HepG2 (cell line): ENCODE measurements around the gene ATP2B2. TPM values are rescaled to one million over a fixed set of nuclear protein-coding genes. Genes with fewer than 3 reads are reported as not detected.
A peak's percentile ranks its signal among the peaks of the same experiment; 100 is the strongest.

Experiments used
- ATAC-seq: fragments of 200-7000 bp; cut with Tn5 transposase; 3 replicates; pipeline ENCODE4 v1.9.1; 2020; ENCODE audit warnings: mild to moderate bottlenecking, moderate library complexity
- BruUV-seq: library from RNA; stranded (reverse); fragments of 400-500 nt; replicated peaks from 2 replicates; lab custom pipeline; 2021; lab: Mats Ljungman, UMichigan
- CTCF ChIA-PET: fragments of 300-600 bp; formaldehyde crosslinking; extraction: SDS; loops from one replicate; lab custom pipeline; 2021; ENCODE audit warnings: low total read pairs, inconsistent platforms, low intra/inter-chr PET ratio; lab: Yijun Ruan, JAX
- POLR2A ChIA-PET: fragments of 350-600 bp; sonication (Branson Sonifier 250); formaldehyde crosslinking; loops from one replicate; lab custom pipeline; 2020; ENCODE audit warnings: antibody characterized with exemption, inconsistent platforms; lab: Yijun Ruan, JAX
- DNase-seq: peaks from one replicate; pipeline ENCODE4 v3.0.0-alpha.2; 2015; ENCODE audit warnings: low spot score
- FAIRE-seq: peaks from 3 replicates; lab custom pipeline; 2011; peaks lifted over from hg19 to GRCh38; lab: Jason Lieb, UNC
- H2AFZ ChIP-seq: one replicate; pipeline ENCODE4 v1.6.1; 2011; ENCODE audit warnings: low read length, inconsistent platforms
- H3K27ac ChIP-seq: fragments of 300-600 bp; 3 replicates; pipeline ENCODE4 v1.8.0; 2011; ENCODE audit warnings: mixed run types, mild to moderate bottlenecking, mixed read lengths, low read length, inconsistent platforms; ENCODE audit not compliant: insufficient read depth; ENCODE audit errors: extremely low read length
- H3K27me3 ChIP-seq, 2 experiments: fragments of 200-600 bp in 1 of 2; 2 replicates in 1 of 2; 3 replicates in 1 of 2; pipeline versions ENCODE4 v1.6.0 to v1.8.0; 2011; ENCODE audit warnings: low read length in 2 of 2, mild to moderate bottlenecking in 2 of 2, moderate library complexity in 2 of 2, inconsistent platforms in 1 of 2; ENCODE audit not compliant: insufficient read depth in 2 of 2, control insufficient read depth in 1 of 2
- H3K36me3 ChIP-seq, 2 experiments: fragments of 200-600 bp in 1 of 2; replicated peaks in 1 of 2; 2 replicates in 1 of 2; 3 replicates in 1 of 2; pipeline versions ENCODE4 v1.5.1 to v1.8.0; 2011; ENCODE audit warnings: low read length in 2 of 2, inconsistent platforms in 1 of 2; ENCODE audit not compliant: insufficient read depth in 2 of 2, control insufficient read depth in 1 of 2
- H3K4me1 ChIP-seq: 2 replicates; pipeline ENCODE4 v1.5.1; 2012; ENCODE audit warnings: low read length, inconsistent platforms; ENCODE audit not compliant: insufficient read depth
- H3K4me2 ChIP-seq: 2 replicates; pipeline ENCODE4 v1.6.0; 2011; ENCODE audit warnings: low read depth, low read length, inconsistent platforms
- H3K4me3 ChIP-seq, 3 experiments: fragments of 200-600 bp in 1 of 3; sonication (generic), shearing (Covaris generic) in 1 of 3; replicated peaks in 1 of 3; 2 replicates each; pipeline ENCODE4 v1.5.1; 2011 to 2016; ENCODE audit warnings: low read length in 3 of 3, inconsistent platforms in 2 of 3, low read depth in 2 of 3, mild to moderate bottlenecking in 2 of 3, control low read depth in 1 of 3, mixed read lengths in 1 of 3; ENCODE audit not compliant: insufficient read depth in 1 of 3
- H3K79me2 ChIP-seq: one replicate; pipeline ENCODE4 v1.6.1; 2011; ENCODE audit warnings: low read length, inconsistent platforms; ENCODE audit not compliant: insufficient read depth
- H3K9ac ChIP-seq: 2 replicates; pipeline ENCODE4 v1.6.0; 2011; ENCODE audit warnings: mild to moderate bottlenecking, low read depth, low read length, inconsistent platforms; ENCODE audit not compliant: insufficient read depth
- H3K9me3 ChIP-seq: 2 replicates; pipeline ENCODE4 v1.5.1; 2012; ENCODE audit warnings: mild to moderate bottlenecking, low read length
- H4K20me1 ChIP-seq: 2 replicates; pipeline ENCODE4 v1.6.0; 2011; ENCODE audit warnings: inconsistent platforms, mild to moderate bottlenecking, low read length, moderate library complexity; ENCODE audit not compliant: insufficient read depth
- CAMTA2 ChIP-seq: sonication (generic); formaldehyde crosslinking; IDR thresholded peaks from 2 replicates; pipeline ENCODE4 v1.4.0; 2020; ENCODE audit warnings: mild to moderate bottlenecking, missing genetic modification reagents, borderline replicate concordance
- CBFB ChIP-seq: sonication (generic); formaldehyde crosslinking; IDR thresholded peaks from 2 replicates; pipeline ENCODE4 v1.4.0; 2020; ENCODE audit warnings: missing genetic modification reagents
- GATA4 ChIP-seq: sonication (generic); IDR thresholded peaks from 2 replicates; pipeline ENCODE4 v1.6.1; 2016; ENCODE audit warnings: antibody characterized with exemption, low read depth, borderline replicate concordance
- HMG20A ChIP-seq: IDR thresholded peaks from 2 replicates; pipeline ENCODE4 v1.6.1; 2016; ENCODE audit warnings: borderline replicate concordance
- HMG20B ChIP-seq: conservative IDR thresholded peaks from 2 replicates; pipeline ENCODE4 v1.6.1; 2016; ENCODE audit warnings: missing genetic modification reagents, missing compliant biosample characterization
- HOXD1 ChIP-seq: sonication (generic); formaldehyde crosslinking; IDR thresholded peaks from 2 replicates; pipeline ENCODE4 v1.5.0; 2020; ENCODE audit warnings: missing genetic modification reagents
- MED1 ChIP-seq: sonication (generic); formaldehyde crosslinking; IDR thresholded peaks from 2 replicates; pipeline ENCODE4 v1.4.0; 2020; ENCODE audit warnings: missing genetic modification reagents
- NR2F6 ChIP-seq, 2 experiments: IDR thresholded peaks; 2 replicates each; pipeline ENCODE4 v1.6.1; 2016; ENCODE audit warnings: antibody characterized with exemption in 1 of 2, mild to moderate bottlenecking in 1 of 2
- POGZ ChIP-seq: sonication (generic); formaldehyde crosslinking; IDR thresholded peaks from 2 replicates; pipeline ENCODE4 v1.4.0; 2020; ENCODE audit warnings: mild to moderate bottlenecking, missing genetic modification reagents
- RXRA ChIP-seq: sonication (generic); formaldehyde crosslinking; IDR thresholded peaks from 2 replicates; pipeline ENCODE4 v1.5.1; 2020; ENCODE audit warnings: missing genetic modification reagents
- SIN3B ChIP-seq: fragments of 150-350 bp; IDR thresholded peaks from 2 replicates; pipeline ENCODE4 v1.6.1; 2014; ENCODE audit warnings: low read length
- ZBTB7B ChIP-seq: sonication (generic); formaldehyde crosslinking; IDR thresholded peaks from 2 replicates; pipeline ENCODE4 v1.4.0; 2020; ENCODE audit warnings: missing genetic modification reagents
- ZBTB8A ChIP-seq: sonication (generic); formaldehyde crosslinking; IDR thresholded peaks from 2 replicates; pipeline ENCODE4 v1.4.0; 2020; ENCODE audit warnings: mild to moderate bottlenecking, low read depth, missing genetic modification reagents, borderline replicate concordance
- ZFYVE20 ChIP-seq: sonication (generic); formaldehyde crosslinking; IDR thresholded peaks from 2 replicates; pipeline ENCODE4 v1.8.0; 2023; ENCODE audit warnings: low read depth, mild to moderate bottlenecking, moderate library complexity, missing genetic modification reagents, borderline replicate concordance
- ZNF607 ChIP-seq: sonication (generic); formaldehyde crosslinking; IDR thresholded peaks from 2 replicates; pipeline ENCODE4 v1.5.1; 2020; ENCODE audit warnings: missing genetic modification reagents, mild to moderate bottlenecking, borderline replicate concordance
- ZNF75D ChIP-seq: sonication (generic); formaldehyde crosslinking; IDR thresholded peaks from 2 replicates; pipeline ENCODE4 v1.8.1; 2023; ENCODE audit warnings: missing genetic modification reagents, mild to moderate bottlenecking, borderline replicate concordance
- WGBS: methylation state at CpG from one replicate; pipeline ENCODE4 v1.1.6; 2017; ENCODE audit warnings: low lambda C conversion rate; 5-methylcytosine and 5-hydroxymethylcytosine counted together
- in situ Hi-C: cut with HindIII; loops from 2 replicates; pipeline ENCODE4 v1.10.0; 2017; ENCODE audit warnings: low pct_unique_long_range_greater_than_20kb; ENCODE audit not compliant: extremely low pct_ligation_motif_present
- intact Hi-C: fragments of 100-400 bp; cut with micrococcal nuclease; formaldehyde crosslinking; loops from one replicate; pipeline ENCODE4 v1.10.0; 2022; ENCODE audit not compliant: unreplicated experiment
- polyA plus RNA-seq, 8 experiments: library from polyadenylated mRNA; depleted of rRNA in 3 of 8; stranded (reverse) in 7 of 8; unstranded in 1 of 8; fragments of >200 nt; fragmentation: Illumina TruSeq in 4 of 8; extraction: Trizol in 4 of 8; gene quantifications; 2 replicates each; pipeline versions ENCODE4 v1.2.1 to v1.2.3, GENCODE V29; 2011 to 2016; ENCODE audit warnings: low read depth in 4 of 8, missing spikeins in 1 of 8, mixed read lengths in 1 of 8; ENCODE audit not compliant: insufficient read depth in 1 of 8
- total RNA-seq, 5 experiments: library from RNA; depleted of rRNA; stranded (reverse); fragments of >200 nt; fragmentation: Illumina TruSeq; extraction: Trizol; gene quantifications; 2 replicates each; pipeline ENCODE4 v1.2.3, GENCODE V29; 2016; ENCODE audit warnings: low read depth in 1 of 5
- TF ChIP-seq, protein P1 (sequence below): sonication (generic); formaldehyde crosslinking; IDR thresholded peaks from 2 replicates; pipeline ENCODE4 v1.5.1; 2020; ENCODE audit warnings: mild to moderate bottlenecking, missing genetic modification reagents, moderate library complexity

ATP2B2 gene
- total and polyA plus RNA-seq, 2 of the 13 experiments (the other 11 are each of a cell fraction or from before 2014, with no cell fraction given) = 1.5 to 2.3 TPM

DNA sequence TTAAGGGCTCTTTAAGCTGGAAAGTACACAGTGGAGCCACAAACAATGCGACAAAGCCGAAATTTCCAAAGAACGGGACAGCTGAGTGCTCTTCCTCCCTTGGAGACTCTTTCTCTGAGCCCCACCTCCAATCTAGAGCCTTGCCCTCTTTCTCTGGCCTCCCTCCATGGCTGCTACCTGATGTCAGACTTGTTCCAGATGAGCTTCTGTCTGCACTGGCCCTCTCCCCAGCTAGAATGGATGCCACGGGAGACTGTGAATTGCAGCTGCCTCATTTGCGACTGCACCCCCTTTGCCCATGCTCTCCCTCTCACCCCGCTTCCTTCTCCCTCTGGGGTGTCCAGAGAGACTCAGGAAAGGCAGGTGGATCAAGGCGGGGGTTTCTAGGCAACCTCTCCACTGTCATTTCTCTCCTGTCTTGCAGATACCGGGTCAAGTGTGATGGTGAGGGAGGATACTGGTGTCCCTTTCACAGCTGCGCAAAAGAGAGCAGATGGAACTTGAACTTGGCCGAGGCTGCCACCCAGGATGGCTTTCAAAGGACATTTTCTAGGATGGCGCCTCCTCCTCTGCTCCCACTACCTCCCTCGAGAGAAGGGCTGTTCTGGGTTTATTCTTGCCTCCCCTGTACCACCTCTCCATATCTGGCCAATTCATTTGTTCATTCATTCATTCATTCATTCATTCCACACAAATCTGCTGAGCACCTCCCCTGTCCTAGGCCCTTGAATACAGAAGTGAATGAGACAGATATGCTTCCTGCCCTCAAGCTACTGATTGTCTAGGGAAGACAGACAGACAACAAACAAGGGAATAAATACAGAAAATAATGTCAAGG, 12.8 kb downstream of the ATP2B2 start (continued):
- TF ChIP-seq, protein P1, sequence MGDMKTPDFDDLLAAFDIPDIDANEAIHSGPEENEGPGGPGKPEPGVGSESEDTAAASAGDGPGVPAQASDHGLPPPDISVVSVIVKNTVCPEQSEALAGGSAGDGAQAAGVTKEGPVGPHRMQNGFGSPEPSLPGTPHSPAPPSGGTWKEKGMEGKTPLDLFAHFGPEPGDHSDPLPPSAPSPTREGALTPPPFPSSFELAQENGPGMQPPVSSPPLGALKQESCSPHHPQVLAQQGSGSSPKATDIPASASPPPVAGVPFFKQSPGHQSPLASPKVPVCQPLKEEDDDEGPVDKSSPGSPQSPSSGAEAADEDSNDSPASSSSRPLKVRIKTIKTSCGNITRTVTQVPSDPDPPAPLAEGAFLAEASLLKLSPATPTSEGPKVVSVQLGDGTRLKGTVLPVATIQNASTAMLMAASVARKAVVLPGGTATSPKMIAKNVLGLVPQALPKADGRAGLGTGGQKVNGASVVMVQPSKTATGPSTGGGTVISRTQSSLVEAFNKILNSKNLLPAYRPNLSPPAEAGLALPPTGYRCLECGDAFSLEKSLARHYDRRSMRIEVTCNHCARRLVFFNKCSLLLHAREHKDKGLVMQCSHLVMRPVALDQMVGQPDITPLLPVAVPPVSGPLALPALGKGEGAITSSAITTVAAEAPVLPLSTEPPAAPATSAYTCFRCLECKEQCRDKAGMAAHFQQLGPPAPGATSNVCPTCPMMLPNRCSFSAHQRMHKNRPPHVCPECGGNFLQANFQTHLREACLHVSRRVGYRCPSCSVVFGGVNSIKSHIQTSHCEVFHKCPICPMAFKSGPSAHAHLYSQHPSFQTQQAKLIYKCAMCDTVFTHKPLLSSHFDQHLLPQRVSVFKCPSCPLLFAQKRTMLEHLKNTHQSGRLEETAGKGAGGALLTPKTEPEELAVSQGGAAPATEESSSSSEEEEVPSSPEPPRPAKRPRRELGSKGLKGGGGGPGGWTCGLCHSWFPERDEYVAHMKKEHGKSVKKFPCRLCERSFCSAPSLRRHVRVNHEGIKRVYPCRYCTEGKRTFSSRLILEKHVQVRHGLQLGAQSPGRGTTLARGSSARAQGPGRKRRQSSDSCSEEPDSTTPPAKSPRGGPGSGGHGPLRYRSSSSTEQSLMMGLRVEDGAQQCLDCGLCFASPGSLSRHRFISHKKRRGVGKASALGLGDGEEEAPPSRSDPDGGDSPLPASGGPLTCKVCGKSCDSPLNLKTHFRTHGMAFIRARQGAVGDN (CRISPR knock-in tag) = peak; percentile 27; the same call in 1 of the 2 replicates

DNA sequence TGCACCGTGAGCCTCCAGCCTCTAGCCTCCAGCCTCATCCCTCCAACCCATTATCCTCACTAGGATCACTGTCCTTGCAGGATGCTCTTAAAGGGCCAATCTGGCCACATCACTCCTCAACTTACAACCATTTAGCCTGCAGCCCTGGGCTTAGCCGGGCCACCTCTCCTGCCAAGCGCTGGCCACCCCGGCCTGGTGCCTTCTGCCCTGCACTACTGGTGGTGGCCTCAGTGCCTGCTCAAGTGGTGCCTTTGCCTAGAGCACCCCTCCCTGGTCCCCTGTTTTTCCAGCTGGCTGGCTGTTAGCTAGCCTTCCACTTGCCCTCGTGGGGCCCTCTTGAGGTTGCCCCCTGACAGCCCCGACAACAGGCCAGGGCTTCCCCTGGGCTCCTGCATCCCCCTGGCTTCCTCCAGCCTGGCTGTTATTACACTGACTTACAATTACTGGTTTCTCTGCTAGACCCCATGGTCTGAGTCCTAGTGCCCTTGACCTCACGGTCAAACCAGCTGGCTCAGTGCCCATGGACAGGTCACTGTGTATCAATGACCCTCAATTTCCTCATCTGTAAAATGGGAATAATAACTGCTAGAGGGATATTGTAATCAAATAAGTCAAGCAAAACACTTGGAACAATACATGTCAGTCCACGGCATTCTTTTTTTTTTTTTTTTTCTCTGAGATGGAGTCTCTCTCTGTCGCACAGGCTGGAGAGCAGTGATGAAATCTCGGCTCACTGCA, 15.5 kb downstream of the ATP2B2 start:
- DNase-seq (no peak), FAIRE-seq (no peak), ATAC-seq (peak; percentile 21; the same call in 2 of the 3 replicates)
- H3K9ac ChIP-seq = no peak overlapping the region
- 58% methylated on average over 9 of the region's 10 CpGs for WGBS
- no peak overlapping the region for H2AFZ ChIP-seq
- no TSS peak for BruUV-seq
- no peaks in the 10 kb centered on the region for H3K36me3 ChIP-seq
- H3K4me2 ChIP-seq = peak overlapping the region; percentile 50; the same call in 1 of the 2 replicates
- no peak overlapping the region for H3K4me3 ChIP-seq
- no peaks in the 10 kb centered on the region for H4K20me1 ChIP-seq
- intact Hi-C loops (no loop called here), in situ Hi-C loops (no loop called here)
- peak overlapping the region; percentile 84 for H3K27ac ChIP-seq
- H3K9me3 ChIP-seq = no peaks in the 10 kb centered on the region
- POLR2A ChIA-PET = interaction anchor here (1.4 kb wide), 1 partner anchor 15 kb away, joined by 7 read pairs; no protein-coding TSS in a partner anchor
- H3K79me2 ChIP-seq = no peaks in the 10 kb centered on the region
- no peaks in the 10 kb centered on the region; a peak in 1 of 5 replicates for H3K27me3 ChIP-seq
- CTCF ChIA-PET = no interaction called here
- H3K4me1 ChIP-seq = peaks cover 73% of the 10 kb centered on the region
- TF ChIP-seq HOXD1 (CRISPR knock-in tag) (no peak), CAMTA2 (CRISPR knock-in tag) (no peak), HMG20A (no peak), ZFYVE20 (no peak), SIN3B (no peak), ZBTB8A (CRISPR knock-in tag) (no peak), GATA4 (no peak), ZBTB7B (CRISPR knock-in tag) (no peak), POGZ (CRISPR knock-in tag) (no peak), RXRA (CRISPR knock-in tag) (no peak), HMG20B (CRISPR knock-in tag) (no peak), CBFB (no peak), NR2F6 (IDR thresholded peaks at IDR 0.05) (peak; percentile 38), NR2F6 (CRISPR knock-in tag; IDR thresholded peaks at IDR 0.05) (peak; percentile 49; the same call in 1 of the 2 replicates), MED1 (CRISPR knock-in tag) (no peak), ZNF75D (CRISPR knock-in tag) (no peak), ZNF607 (CRISPR knock-in tag) (0 out of 2 replicates have a peak, but pooled peaks have one; percentile 39)
